LHCN-M2 (cell line): ENCODE results near the gene SPTY2D1. TPM values are rescaled to one million over a fixed set of nuclear protein-coding genes. Genes with fewer than 3 reads are reported as not detected.
"Not testable (repeated sequence)": the region's sequence is repeated elsewhere in the genome, so short reads cannot be mapped to it uniquely, and the experiment has no call there.

Experiments
- DNase-seq: peaks from one replicate; pipeline ENCODE4 v3.0.0-alpha.2; 2012; ENCODE audit warnings: low read depth
- polyA plus RNA-seq: library from polyadenylated mRNA; unstranded; fragments of >200 nt; gene quantifications from one replicate; pipeline ENCODE4 v1.2.1, GENCODE V29; 2012; ENCODE audit warnings: missing spikeins
- total RNA-seq: library from RNA; depleted of rRNA; stranded (reverse); fragments of >200 nt; gene quantifications from 2 replicates; pipeline ENCODE4 v1.2.3, GENCODE V29; 2014; rRNA removed

Gene SPTY2D1, protein sequence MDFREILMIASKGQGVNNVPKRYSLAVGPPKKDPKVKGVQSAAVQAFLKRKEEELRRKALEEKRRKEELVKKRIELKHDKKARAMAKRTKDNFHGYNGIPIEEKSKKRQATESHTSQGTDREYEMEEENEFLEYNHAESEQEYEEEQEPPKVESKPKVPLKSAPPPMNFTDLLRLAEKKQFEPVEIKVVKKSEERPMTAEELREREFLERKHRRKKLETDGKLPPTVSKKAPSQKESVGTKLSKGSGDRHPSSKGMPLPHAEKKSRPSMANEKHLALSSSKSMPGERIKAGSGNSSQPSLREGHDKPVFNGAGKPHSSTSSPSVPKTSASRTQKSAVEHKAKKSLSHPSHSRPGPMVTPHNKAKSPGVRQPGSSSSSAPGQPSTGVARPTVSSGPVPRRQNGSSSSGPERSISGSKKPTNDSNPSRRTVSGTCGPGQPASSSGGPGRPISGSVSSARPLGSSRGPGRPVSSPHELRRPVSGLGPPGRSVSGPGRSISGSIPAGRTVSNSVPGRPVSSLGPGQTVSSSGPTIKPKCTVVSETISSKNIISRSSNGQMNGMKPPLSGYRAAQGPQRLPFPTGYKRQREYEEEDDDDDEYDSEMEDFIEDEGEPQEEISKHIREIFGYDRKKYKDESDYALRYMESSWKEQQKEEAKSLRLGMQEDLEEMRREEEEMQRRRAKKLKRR
- total RNA-seq, result 19.7 and 27.8 TPM in 2 replicates
- 5.3 TPM for polyA plus RNA-seq

GRCh38 chr11:18634140-18635032 is at the start of gene SPTY2D1:
Gene SPTY2D1 (minus strand): TSS chr11:18634342. CDS start chr11:18634257, 85 bp downstream.
- DNase-seq, result peak; percentile 98

DNA sequence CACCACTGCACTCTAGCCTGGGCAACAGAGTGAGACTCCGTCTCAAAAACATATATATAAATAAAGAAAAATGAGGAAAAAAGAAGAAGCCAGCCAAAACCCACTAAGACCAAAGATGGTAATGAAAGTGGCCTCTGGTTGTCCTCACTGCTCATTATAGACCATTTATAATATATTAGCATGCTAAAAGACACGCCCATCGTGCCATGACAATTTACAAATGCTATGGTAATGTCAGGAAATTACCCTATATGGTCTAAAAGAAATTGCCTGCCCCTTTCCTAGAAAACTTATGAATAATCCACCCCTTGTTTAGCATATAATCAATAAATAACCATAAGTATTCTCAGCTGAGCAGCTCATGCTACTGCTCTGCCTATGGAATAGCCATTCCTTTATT is 48.3 kb upstream of the SPTY2D1 start:
- DNase-seq, result no peak

DNA sequence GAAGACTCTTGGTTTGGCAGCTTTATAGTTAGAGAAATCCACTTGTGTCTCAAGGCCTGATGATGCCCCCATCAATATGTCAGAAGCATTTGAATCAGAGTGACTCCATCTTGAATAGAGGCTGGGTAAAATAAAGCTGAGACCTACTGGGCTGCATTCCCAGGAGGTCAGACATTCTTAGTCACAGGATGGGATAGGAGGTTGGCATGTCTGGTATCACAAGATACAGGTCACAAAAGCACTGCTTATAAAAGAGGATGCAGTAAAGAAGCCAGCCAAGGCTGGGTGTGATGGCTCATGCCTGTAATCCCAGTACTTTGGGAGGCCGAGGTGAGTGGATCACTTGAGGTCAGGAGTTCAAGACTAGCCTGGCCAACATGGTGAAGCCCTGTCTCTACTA is 47.8 kb upstream of the SPTY2D1 start:
- DNase-seq, result not testable (repeated sequence)

GRCh38 chr11:18677560-18677959 is 43.4 kb upstream of the SPTY2D1 start:
- DNase-seq, result no peak

GRCh38 chr11:18676803-18677202 is 42.7 kb upstream of the SPTY2D1 start:
- no peak for DNase-seq

GRCh38 chr11:18672209-18672608 is 38.1 kb upstream of the SPTY2D1 start:
- peak; percentile 58 for DNase-seq

- DNase-seq, result no peak
Measured at GRCh38 chr11:18671246-18671645, 37.1 kb upstream of the SPTY2D1 start.

- no peak for DNase-seq
Measured at GRCh38 chr11:18669711-18670110, 35.6 kb upstream of the SPTY2D1 start.

GRCh38 chr11:18669219-18669596 is 35.1 kb upstream of the SPTY2D1 start:
- DNase-seq, result peak; percentile 18

GRCh38 chr11:18668131-18668530 is 34.0 kb upstream of the SPTY2D1 start:
- DNase-seq, result peak; percentile 12

DNA sequence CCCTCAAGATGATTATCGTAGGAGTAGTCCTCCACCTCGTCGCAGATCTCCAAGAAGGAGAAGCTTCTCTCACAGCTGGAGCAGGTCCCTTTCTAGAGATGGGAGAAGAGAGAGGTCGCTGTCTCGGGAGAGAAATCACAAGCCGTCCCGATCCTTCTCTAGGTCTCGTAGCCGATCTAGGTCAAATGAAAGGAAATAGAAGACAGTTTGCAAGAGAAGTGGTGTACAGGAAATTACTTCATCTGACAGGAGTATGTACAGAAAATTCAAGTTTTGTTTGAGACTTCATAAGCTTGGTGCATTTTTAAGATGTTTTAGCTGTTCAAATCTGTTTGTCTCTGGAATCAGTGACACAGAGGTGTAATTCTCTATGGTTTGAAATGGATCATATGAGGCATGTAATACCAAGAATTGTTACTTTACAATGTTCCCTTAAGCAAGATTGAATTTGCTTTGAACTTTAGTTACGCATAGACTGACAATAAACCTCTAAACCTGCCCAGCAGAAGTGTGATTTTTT is 31.3 kb upstream of the SPTY2D1 start:
- DNase-seq, result not testable (repeated sequence)

DNA sequence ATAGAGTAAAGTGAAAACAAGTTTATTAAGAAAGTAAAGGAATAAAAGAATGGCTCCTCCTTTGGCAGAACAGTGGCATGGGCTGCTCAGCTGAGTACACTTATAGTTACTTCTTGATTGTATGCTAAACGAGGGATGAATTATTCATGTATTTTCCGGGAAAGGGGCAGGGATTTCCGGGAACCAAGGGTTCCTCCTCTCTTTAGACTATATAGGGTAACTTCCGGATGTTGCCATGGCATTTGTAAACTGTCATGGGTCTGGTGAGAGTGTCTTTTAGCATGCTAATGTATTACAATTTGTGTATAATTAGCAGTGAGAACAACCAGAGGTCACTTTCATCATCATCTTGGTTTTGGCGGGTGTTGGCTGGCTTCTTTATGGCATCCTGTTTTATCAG is 23.5 kb upstream of the SPTY2D1 start:
- DNase-seq, result no peak

GRCh38 chr11:18650859-18651557 is 16.9 kb upstream of the SPTY2D1 start:
- peak; percentile 43 for DNase-seq

- DNase-seq, result no peak
Measured at GRCh38 chr11:18650353-18650752, 16.2 kb upstream of the SPTY2D1 start.

- not testable (repeated sequence) for DNase-seq
Measured at GRCh38 chr11:18643034-18643433, 8.9 kb upstream of the SPTY2D1 start.

DNA sequence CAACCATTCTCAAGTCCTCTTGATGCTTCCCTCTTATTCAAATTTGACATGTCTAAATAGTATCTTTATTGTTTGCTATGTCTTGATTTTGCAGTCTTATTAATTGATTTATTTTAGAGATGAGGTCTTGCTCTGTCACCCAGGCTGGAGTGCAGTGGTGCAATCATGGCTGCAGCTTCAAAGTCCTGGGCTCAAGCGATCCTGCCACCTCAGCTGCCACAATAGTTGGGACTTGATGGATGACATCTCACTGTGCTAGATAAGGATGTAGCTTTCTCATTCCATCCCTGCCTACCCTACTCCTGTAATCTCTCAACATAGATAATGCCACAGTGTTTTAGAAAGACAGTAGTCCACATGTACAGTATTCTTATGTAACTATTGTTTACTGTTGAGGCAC is 7.5 kb upstream of the SPTY2D1 start:
- DNase-seq, result no peak

- no peak for DNase-seq
Measured at GRCh38 chr11:18633256-18634139, 644 bp downstream of the SPTY2D1 start.

DNA sequence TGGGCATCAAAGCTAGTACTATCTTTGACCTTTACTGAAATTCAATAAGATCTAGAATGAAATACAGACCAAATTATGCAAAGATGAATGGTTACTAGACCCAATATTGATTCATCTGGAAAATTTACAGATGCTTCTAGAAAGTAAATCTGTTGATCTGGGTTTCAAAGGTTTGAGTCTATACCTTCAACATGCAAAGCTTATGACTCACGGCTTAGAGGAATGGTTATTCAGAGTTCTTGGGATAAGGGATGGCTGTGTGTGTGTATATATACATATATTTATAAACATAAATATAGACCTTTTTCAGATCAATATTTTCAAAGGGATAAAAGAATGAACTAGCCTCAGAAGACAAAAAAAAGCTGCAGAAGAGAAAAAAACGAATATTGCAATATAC is 1.3 kb downstream of the SPTY2D1 start:
- no peak for DNase-seq

GRCh38 chr11:18624161-18624560 is 10.0 kb downstream of the SPTY2D1 start:
- no peak for DNase-seq

DNA sequence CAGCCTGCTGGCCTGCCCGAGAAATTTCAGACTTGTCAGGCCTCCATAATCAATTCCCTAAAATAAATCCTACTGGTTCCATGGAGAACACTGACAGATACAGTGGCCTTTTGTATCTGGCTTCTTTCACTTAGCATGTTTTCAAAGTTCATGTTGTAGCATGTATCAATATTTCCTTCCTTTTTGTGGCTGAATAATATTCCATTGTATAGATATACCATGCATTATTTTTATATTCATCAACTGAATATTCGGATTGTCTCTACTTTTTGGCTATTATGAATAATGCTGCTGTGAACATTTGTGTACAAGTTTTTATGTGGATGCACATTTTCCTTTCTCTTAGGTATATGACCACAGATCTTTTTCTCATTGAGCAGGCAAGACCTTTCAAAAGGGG is 10.4 kb downstream of the SPTY2D1 start:
- no peak for DNase-seq
